ACHN (cell line): ENCODE measurements around the gene CLCNKA.
"Not testable (repeated sequence)": the region's sequence is repeated elsewhere in the genome, so short reads cannot be mapped to it uniquely, and the experiment has no call there.

Experiments used
- DNase-seq: peaks from one replicate; pipeline ENCODE4 v3.0.0-alpha.2; 2015
- in situ Hi-C: cut with HindIII; loops from 2 replicates; pipeline ENCODE4 v1.10.0; 2017; ENCODE audit warnings: low sequenced_read_pairs, low pct_ligation_motif_present, low pct_unique_long_range_greater_than_20kb

Gene CLCNKA

GRCh38 chr1:16014509-16015482, 7.0 kb upstream of the CLCNKA start:
- in situ Hi-C loops, result no loop called here

DNA sequence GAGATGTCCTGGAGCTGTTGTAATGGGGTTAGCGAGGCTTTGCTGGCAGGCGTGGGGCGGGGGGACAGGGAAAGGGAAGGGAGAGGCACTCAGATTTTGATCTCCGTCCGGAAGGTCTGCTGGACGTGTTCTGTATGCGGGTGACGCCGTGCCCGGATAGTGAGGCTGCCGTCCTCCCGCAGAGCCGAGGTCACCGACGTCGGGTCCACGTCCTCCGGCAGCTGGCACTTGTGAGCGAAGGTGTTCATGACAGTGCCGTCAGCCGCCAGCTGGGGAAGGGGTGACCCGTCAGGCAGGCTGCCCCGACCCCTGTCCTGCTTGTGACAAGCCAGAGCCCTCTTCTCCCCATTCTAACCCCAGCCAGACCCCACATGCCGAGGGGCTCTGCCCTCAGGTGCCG, 6.3 kb upstream of the CLCNKA start:
- in situ Hi-C loops, result no loop called here
- DNase-seq, result no peak

More at GRCh38 chr1:16014509-16015482, 7.0 kb upstream of the CLCNKA start:
- DNase-seq, result no peak

GRCh38 chr1:16015960-16016901, 5.6 kb upstream of the CLCNKA start:
- no peak for DNase-seq
- in situ Hi-C loops, result no loop called here

- in situ Hi-C loops, result no loop called here
- DNase-seq, result no peak
Measured at GRCh38 chr1:16017076-16017460, 4.8 kb upstream of the CLCNKA start.

- no peak for DNase-seq
- in situ Hi-C loops, result no loop called here
Measured at GRCh38 chr1:16017461-16018303, 4.2 kb upstream of the CLCNKA start, which contains the start of gene HSPB7. Gene HSPB7 (minus strand): TSS chr1:16018043. CDS start chr1:16017963, 80 bp downstream.

DNA sequence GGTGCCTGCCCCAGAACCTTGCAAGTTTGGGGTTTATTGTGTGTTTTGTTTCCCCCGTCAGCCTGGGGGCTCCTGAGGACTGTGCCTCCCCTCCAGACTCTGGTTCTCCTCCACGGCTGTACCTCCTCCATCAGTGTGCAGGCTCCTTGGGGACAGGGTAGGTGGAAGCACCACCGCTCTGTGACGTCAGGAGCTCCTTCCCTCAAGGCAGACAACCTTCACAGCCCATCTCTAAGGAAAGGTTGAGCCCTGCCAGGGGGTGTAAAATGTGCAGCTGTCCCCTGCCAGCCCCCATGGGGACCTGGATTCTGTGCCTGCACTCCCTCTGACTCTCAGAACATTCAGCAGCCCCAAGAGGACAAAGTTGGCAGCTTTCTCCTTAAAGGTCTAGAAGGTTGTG, 3.5 kb upstream of the CLCNKA start:
- in situ Hi-C loops, result no loop called here
- DNase-seq, result no peak

GRCh38 chr1:16018749-16019643, 2.8 kb upstream of the CLCNKA start:
- DNase-seq, result no peak
- in situ Hi-C loops, result no loop called here

GRCh38 chr1:16019644-16020277, 2.1 kb upstream of the CLCNKA start:
- no peak for DNase-seq
- in situ Hi-C loops, result no loop called here

GRCh38 chr1:16020325-16020724, 1.5 kb upstream of the CLCNKA start:
- in situ Hi-C loops, result no loop called here
- no peak for DNase-seq

- DNase-seq, in situ Hi-C loops: not testable (repeated sequence)
Measured at GRCh38 chr1:16020878-16021277, 958 bp upstream of the CLCNKA start.

DNA sequence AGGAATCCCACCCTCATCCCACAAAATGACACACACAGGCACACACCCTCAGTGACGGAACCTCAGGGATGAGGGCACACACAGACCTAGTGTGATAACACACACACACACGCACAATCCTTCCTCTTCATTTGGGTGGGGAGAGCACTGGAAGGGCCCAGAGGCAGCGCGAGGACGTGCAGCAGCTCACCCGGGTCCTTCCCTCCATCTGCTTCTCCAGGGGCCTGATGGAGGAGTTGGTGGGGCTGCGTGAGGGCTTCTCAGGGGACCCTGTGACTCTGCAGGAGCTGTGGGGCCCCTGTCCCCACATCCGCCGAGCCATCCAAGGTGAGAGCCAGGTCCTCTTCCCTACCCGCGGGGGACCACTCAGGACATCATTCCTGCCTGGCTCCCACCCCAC, 557 bp downstream of the CLCNKA start:
- no peak for DNase-seq

DNA sequence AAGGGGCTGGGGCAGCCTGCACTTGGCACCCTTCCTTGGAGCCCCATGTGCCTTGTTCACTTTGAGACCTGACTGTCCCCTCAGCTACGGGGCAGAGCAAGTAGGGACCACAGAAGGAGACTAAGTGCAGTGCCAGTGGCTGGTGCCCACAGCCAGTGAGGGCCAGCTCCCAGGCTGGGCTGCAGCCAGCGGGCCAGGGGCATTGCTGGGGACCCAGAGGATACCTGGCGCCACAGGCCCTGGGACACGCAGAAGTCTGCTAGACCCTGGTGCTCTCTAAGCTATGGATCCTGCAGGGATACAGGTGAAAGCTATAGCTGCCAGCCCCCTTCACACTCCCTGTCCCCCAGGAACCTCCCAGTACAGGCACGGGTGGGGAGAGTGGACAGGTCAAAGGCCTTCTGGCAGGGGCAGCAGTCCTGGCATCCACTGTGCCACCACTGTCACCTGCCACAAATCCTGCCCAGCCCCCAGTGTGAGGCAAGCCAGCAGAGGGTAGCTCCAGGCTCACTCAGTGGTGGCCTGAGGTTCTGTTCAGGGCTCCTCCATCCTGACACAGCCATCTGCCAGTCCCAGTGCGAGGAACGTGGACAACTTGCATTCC, 1.3 kb downstream of the CLCNKA start:
- in situ Hi-C loops, result no loop called here

More for the DNA sequence above, 557 bp downstream of the CLCNKA start:
- in situ Hi-C loops, result no loop called here

DNA sequence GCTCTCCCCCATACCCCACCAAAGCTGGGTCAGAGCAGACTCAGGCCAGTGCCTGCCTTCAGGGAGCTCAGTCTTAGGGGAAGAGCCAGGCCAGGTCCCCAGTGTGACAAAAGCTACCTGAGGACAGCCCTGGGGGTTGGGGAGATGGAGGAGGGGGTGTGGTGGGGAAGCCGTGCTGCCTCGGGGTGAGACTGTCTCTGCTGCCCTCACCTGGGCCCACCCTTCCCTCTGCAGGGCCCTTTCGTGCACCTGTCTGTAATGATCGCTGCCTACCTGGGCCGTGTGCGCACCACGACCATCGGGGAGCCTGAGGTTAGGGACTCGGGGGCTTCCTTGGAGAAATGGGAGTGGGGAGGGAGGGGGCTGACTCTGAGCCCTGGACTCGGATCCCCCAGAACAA, 4.5 kb downstream of the CLCNKA start:
- in situ Hi-C loops, DNase-seq: not testable (repeated sequence)

More for the DNA sequence above, 1.3 kb downstream of the CLCNKA start:
- no peak for DNase-seq

GRCh38 chr1:16026723-16027484, 5.1 kb downstream of the CLCNKA start:
- no peak for DNase-seq
- in situ Hi-C loops, result no loop called here

DNA sequence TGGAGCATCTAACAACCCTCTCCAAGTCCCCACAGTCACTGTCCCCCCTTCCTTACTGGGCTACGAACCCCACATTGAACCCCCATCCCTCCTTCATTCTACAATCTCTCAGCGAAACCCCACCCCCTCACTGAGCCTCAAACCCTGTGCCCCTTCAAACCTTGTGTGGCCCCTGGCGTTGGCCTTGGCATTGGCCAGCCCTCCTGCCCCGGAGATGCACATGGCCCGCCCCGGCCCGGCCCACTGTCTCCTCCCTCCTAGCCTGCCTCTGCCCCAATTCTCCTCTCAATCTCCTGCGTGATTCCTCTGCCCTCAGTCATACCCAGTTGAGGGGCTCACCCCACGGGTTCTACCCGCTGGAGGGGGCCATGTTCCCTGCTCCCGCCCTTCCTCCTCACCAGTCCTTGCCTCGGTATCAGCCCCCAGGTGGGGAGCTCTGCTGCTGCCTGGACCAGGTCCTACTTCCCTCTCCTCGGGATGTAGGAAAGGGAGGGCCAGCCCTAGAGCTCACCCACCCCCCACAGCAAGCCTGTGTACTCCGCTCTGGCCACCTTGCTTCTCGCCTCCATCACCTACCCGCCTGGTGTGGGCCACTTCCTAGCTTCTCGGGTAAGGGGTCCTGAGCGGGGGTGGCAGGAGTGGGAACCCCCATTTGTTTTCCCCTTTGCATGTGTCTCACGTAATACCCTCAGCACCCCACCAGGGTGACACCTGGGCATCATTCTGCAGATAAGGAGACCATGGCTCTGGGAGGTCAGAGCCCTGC, 6.6 kb downstream of the CLCNKA start:
- no peak for DNase-seq
- in situ Hi-C loops, result no loop called here
